HG02885 (cell line): Measurements from ENCODE around the gene ANKRD10.

Experiments used
- ATAC-seq: cut with Tn5 transposase; IDR thresholded peaks from one replicate; pipeline ENCODE4 v1.9.1; 2021; ENCODE audit warnings: mild to moderate bottlenecking; ENCODE audit not compliant: unreplicated experiment, poor library complexity

Gene ANKRD10

DNA sequence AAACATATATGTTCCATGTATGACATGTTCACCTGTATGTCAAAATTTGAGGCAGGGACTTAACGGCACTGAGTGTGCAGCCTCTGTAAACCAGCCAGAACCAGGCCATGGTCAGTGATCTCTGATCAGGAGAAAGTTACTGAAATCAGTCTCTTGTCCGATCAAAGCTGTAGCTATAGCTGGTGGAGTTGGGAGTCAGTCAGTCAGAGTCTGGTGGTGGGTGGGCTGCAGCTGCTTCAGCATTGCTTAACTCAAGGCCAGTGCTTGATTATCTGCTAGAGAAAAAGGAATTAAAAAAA, 78.3 kb downstream of the ANKRD10 start:
- ATAC-seq, result no peak

DNA sequence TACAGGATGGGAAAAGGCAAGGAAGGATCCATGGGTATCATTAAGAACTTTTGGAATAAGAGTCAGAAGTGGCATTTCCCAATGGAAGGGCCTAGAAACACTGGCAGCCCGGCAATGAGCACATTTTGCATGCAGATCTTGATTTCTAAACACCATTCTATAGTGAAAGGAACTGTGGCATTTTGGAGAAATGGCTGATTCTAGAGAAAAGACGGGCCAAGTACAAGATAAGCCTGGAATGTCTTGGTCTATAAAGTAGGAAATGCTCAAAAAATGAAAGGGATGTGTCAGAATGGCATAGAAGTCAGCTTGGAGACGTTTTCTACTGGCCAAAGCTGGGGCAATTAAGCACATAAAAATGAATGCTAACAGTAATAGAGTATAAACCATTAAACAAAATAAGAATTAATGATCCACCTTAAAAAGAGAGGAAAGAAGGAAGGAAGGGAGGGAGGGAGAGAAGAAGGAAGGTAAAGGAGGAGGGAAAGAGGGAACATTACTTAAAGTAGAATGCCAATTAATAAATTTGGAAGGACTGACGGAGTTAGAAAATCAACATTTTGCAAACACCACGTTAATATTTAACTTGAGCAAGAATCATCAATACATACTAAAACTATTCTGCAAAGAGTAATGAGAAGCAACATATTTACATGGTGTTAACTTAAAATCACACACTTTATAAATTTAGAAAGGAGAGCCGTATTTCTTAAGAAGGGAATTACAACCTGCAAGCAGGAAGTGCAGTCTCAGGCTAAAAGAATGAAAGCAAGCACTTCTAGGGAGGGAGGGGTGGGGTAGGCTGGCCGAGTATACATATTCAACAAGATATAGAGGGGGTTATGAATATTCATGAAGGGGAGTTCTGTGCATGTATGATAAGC, 78.9 kb downstream of the ANKRD10 start:
- ATAC-seq, result no peak

DNA sequence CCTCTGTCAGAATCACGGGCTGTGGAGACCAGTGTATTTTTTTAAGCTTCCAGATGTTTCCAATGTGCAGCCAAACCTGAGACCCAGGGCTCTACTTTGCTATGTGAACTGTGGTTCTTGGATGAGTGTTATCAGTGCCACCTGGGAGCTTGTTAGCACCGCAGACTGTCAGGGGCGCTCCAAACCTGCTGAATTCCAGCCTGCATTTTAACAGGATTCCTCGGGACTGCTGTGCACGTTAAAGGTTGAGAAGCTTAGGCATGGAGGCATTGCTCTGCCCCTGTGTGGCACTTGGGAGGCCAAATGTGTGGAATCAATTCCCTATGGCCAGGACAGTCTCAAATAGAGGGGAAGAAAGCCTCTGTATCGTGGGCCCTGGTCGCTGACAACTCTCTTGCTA, 80.3 kb downstream of the ANKRD10 start:
- ATAC-seq, result no peak

DNA sequence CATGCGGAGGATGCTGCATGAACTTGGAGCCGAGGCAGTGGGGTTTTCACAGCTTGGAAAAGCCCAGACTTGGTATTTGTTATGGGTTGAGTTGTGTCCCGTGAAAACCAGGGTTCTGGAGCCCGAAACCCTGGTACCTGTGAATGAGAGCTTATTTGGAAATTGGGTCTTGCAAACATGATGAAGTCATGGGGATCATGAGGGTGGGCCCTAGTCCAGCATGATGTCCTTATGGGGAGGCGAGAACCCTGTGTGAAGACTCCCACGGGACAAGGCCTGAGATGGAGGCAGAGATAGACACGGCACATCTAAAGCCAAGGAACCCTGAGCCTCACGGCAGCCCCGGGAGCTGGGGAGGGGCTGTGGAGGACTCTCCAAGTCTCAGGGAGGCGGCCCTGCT, 82.3 kb downstream of the ANKRD10 start:
- ATAC-seq, result no peak

DNA sequence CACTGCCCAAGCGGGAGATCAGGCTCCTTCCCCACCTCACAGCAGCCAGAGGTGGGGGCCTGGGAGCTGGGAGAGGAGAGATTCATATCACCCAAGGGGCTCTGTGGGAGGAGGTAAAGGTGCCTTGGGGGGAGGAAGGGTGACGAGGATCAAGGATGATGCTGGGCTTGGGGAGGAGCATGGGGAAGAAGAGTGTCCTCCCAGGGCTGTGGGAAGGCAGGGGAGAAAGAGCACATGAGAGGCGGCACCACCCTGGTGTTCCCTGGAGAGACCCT, 82.7 kb downstream of the ANKRD10 start:
- no peak for ATAC-seq

DNA sequence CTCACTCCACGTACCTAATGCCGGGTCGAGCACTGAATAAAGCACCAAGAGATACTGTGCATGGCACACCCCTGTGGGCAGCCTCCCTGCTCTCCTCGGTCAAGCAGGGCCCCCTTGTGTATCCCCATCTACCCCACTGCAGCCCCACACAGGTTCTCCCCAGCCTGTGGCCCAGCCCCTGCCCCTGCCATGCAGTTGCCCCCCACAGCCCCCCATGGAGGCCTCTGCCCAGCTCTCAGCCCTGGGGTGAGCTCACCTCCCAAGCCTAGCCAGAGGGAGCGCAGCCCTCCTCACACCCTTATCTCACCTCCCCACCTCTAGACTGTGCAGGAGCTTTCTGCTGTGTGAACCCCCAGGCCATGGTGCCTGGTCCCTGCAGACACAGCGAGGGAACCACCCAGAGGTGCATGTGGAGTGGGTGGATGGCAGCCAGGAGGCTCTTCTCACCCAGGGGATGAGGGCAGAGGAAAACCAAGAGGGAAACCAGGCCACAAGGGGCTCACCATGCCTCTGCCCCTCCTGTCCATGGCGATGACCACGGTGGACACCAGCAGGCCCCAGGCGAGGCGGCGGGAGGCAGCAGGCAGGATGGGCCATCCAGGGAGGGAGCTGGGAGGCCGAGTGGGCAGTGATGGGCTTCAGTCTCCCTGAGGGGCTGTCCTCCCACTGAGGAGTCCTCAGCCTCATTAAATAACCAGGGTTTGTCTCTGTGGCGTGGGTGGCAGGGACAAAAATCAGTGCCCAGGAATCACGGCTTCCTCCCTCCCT, 83.2 kb downstream of the ANKRD10 start:
- ATAC-seq, result no peak

DNA sequence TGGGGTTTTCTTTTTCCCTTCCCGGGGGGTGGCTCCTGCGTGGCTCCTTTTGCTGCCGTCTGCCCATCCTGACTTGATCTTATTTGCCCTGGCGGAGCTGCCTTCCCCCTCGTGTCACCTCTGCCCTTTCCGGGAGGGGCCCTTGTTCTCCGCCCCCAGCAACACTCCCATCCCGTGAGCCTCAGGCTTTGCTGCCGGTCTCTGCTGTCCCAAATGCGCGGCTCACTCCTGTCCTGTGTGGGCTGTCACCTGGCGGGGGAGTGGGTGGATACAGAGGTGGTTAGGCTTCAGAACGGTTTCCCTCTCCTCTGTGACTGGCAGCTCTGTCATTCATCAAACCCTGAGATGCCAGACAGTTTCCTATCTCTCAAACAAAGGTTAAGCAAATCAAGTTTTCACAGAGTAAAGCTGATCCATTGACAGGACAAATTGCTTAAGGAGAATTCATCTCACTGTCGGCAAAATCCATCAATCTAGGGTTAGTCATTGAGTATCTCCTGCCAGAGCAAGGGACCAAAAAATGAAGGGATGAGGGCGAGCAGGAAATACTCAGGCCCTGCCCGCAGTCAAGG, 84.0 kb downstream of the ANKRD10 start:
- ATAC-seq, result no peak

DNA sequence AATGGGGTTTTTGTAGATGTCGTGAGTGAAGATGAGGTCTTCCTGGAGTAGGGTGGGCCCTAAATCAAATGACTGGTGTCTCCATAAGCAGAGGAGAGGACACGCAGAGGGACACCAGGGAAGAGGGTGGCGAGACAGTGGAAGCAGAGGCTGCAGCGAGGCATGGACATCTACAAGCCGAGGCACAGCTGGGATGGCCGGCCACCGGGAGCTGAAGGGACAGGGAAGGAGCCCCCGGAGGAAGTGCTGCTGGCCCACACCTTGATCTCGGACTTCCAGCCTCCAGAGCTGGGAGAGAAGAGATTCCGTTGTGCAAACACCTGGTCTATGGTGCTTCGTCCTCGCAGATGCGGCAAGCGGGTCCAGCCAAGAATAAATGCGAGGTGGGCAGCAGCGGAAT, 84.5 kb downstream of the ANKRD10 start:
- ATAC-seq, result no peak

DNA sequence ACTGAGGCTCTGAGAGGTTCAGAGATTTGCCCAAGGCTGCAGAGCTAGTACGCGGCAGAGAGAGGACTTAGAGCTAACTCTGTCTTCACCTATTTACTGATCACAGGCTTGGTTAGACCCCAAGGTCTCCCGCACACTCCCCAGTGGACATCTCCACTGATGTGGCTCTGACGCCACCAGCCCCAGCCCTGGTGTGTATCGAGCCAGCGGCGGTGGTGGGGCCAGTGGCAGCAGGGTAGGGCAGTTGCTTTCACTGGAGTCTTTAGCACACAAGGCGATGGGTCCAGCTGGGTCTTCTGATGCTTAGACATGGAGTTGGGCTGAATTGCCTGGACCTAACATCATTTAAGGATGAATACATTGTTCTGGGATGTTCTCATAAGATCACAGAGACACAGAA, 85.4 kb downstream of the ANKRD10 start:
- ATAC-seq, result no peak

DNA sequence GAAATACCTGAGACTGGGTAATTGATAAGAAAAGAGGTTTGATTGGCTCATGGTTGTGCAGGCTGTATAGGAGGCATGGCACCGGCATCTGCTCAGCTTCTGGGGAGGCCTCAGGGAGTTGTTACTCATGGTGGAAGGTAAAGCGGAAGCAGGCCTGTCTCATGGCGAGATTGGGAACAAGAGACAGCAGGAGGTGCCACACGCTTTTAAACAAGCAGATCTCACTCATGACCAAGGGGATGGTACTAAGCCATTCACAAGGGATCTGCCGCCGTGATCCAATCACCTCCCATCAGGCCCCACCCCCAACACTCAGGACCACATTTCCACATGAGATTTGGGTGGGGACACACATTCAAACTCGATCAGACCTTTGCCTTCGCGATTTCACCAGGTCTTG, 86.2 kb downstream of the ANKRD10 start:
- ATAC-seq, result no peak
